Breast epithelium (tissue), 4 donors: Measurements from ENCODE around the gene TNRC18. TPM values are rescaled to one million over a fixed set of nuclear protein-coding genes. Genes with fewer than 3 reads are reported as not detected.
"Not testable (repeated sequence)": the region's sequence is repeated elsewhere in the genome, so short reads cannot be mapped to it uniquely, and the experiment has no call there.

Source experiments
- DNase-seq, 2 donors: peaks; one replicate each; pipeline ENCODE4 v3.0.0-alpha.2; 2019; ENCODE audit warnings: low spot score in 2 of 2
- H3K27ac ChIP-seq, 2 donors: fragments of 200-600 bp; sonication (generic) in 1 of 2; one replicate each; pipeline ENCODE4 v1.5.1; 2016 to 2019; ENCODE audit warnings: mild to moderate bottlenecking in 1 of 2
- H3K27me3 ChIP-seq, 2 donors: fragments of 200-600 bp; sonication (generic) in 1 of 2; one replicate each; pipeline versions ENCODE4 v1.5.1 to v1.6.0; 2017 to 2019; ENCODE audit warnings: control low read depth in 1 of 2, mild to moderate bottlenecking in 1 of 2
- H3K36me3 ChIP-seq: fragments of 200-600 bp; one replicate; pipeline ENCODE4 v1.5.1; 2019
- H3K4me1 ChIP-seq, 2 donors: fragments of 200-600 bp; sonication (generic); one replicate each; pipeline ENCODE4 v1.5.1; 2016 to 2019; ENCODE audit warnings: control low read depth in 1 of 2
- H3K4me3 ChIP-seq, 3 donors: fragments of 200-600 bp; sonication (generic); 1 replicate in 2 of 3; 2 replicates in 1 of 3; pipeline ENCODE4 v1.5.1; 2016 to 2019; ENCODE audit warnings: mild to moderate bottlenecking in 3 of 3, moderate library complexity in 2 of 3
- H3K9me3 ChIP-seq, 2 donors: fragments of 200-600 bp; sonication (generic) in 1 of 2; one replicate each; pipeline ENCODE4 v1.5.1; 2016 to 2019; ENCODE audit warnings: control low read depth in 1 of 2
- POLR2A ChIP-seq: fragments of 450-650 bp; IDR thresholded peaks from one replicate; pipeline ENCODE4 v1.6.1; 2016; ENCODE audit warnings: antibody characterized with exemption, mild to moderate bottlenecking, moderate library complexity
- POLR2AphosphoS5 ChIP-seq, 3 donors: sonication (generic); formaldehyde crosslinking; IDR thresholded peaks; one replicate each; pipeline ENCODE4 v1.6.1; 2017; ENCODE audit warnings: antibody characterized with exemption in 3 of 3
- intact Hi-C: fragments of 100-400 bp; cut with DNase I; formaldehyde crosslinking; loops from one replicate; pipeline ENCODE4 v1.15.1; 2023; ENCODE audit warnings: low total_unique reads
- total RNA-seq, 3 donors: library from RNA; depleted of rRNA; stranded (reverse); fragments of >200 nt; gene quantifications; one replicate each; pipeline ENCODE4 v1.1.0, GENCODE V29; 2016
- TF ChIP-seq, protein P1 (sequence below), 3 donors: fragments of 450-650 bp; IDR thresholded peaks; one replicate each; pipeline ENCODE4 v1.5.1; 2016 to 2017; ENCODE audit warnings: antibody characterized with exemption in 3 of 3, mild to moderate bottlenecking in 3 of 3, moderate library complexity in 3 of 3

TNRC18 gene
- total RNA-seq, 3 donors from 2014 or later = 32.2 to 72.4 (median 36.9) TPM

DNA sequence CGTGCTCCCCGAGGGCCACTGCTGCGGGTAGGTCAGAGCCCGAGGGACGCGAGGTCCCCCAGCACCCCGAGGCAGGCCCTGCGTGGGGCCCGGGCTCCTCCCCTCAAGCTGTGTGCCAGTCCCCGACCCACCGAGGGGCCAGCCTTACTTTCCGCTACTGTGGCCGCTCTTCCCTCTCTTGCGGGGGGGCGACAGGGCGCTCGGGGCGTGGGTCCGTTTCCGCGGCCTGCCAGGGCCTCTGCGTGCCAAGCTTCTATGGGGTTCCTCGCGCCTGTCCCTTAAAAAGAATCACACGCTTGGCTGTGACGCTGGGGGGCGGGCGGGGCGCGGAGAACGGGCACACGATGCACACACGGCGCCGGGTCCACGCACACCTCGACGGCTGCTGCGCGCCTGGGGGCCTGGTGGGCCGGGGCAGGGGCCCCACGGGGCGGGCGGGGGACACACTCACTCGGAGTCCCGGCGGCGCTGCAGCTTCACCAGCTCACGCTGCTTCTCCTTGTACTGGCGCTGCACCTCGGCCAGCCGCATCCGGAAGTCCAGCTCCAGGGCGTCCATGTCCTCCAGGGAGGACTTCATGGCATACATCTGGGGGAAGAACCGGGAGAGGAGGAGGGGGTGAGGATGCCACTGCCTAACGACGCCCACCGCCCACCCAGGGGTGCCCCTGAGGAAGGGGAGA is 62.0 kb downstream of the TNRC18 start:
- Histone ChIP-seq H3K27ac (peak overlapping the region in 1 of 2 donors; percentile 19), H3K36me3 (peaks cover 14% of the 10 kb centered on the region), H3K9me3 (no peaks in the 10 kb centered on the region), H3K27me3 (no peaks in the 10 kb centered on the region), H3K4me1 (peaks cover 0 to 5% of the 10 kb centered on the region in 2 donors), H3K4me3 (no peak overlapping the region)
- TF ChIP-seq, protein P1, sequence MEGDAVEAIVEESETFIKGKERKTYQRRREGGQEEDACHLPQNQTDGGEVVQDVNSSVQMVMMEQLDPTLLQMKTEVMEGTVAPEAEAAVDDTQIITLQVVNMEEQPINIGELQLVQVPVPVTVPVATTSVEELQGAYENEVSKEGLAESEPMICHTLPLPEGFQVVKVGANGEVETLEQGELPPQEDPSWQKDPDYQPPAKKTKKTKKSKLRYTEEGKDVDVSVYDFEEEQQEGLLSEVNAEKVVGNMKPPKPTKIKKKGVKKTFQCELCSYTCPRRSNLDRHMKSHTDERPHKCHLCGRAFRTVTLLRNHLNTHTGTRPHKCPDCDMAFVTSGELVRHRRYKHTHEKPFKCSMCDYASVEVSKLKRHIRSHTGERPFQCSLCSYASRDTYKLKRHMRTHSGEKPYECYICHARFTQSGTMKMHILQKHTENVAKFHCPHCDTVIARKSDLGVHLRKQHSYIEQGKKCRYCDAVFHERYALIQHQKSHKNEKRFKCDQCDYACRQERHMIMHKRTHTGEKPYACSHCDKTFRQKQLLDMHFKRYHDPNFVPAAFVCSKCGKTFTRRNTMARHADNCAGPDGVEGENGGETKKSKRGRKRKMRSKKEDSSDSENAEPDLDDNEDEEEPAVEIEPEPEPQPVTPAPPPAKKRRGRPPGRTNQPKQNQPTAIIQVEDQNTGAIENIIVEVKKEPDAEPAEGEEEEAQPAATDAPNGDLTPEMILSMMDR (IDR thresholded peaks at IDR 0.05) = no peak
- no peak for TF ChIP-seq POLR2AphosphoS5 (IDR thresholded peaks at IDR 0.05)
- TF ChIP-seq POLR2A = no peak
- no peak for DNase-seq
- intact Hi-C loops = no loop called here

DNA sequence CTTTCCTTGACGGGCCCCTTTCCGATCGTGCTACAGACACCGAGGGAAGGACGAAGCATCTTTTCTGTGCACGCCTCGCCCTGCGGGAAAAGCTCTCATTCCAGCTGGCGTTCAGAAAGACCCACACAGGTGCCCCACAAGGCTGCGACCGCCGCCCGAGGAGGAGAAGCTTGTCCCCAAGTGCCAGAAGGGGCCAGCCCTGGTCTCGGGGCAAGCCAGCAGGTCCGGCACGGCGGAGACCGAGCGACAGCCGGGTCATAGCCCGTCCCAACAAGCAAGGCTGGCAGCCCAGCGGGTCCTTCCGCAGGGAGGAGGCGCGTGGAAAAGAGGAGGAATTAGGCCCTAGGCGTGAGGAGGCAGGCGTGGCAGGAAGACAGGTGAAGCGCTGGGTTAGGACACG is 62.7 kb downstream of the TNRC18 start:
- Histone ChIP-seq H3K27me3 (no peaks in the 10 kb centered on the region), H3K27ac (peak overlapping the region in 1 of 2 donors; percentile 19), H3K4me1 (peaks cover 0 to 5% of the 10 kb centered on the region in 2 donors), H3K36me3 (peaks cover 14% of the 10 kb centered on the region), H3K9me3 (no peaks in the 10 kb centered on the region), H3K4me3 (no peak overlapping the region)
- TF ChIP-seq POLR2A (no peak), POLR2AphosphoS5 (IDR thresholded peaks at IDR 0.05) (no peak)
- TF ChIP-seq, protein P1 (IDR thresholded peaks at IDR 0.05) = no peak
- intact Hi-C loops = no loop called here
- no peak for DNase-seq

DNA sequence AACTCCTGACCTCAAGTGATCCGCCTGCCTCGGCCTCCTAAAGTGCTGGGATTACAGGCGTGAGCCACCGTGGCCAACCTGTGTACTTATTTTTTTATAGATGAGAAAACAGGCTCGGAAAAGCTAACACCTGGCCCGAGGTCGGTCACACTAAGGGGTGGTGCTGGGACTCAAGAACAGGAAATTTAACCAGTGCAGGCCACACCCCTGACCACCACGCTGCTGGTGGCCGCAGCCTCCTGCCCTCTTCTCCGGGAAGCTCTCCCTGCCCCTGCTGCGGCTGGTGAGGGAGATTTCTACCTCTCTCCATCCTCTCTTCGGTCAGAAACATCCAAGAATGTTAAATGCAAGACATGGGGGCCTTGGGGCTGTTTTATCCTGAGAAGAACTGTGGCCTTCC is 63.2 kb downstream of the TNRC18 start:
- DNase-seq = no peak
- Histone ChIP-seq H3K4me3 (no peak overlapping the region), H3K9me3 (no peaks in the 10 kb centered on the region), H3K27ac (no peak overlapping the region), H3K27me3 (no peaks in the 10 kb centered on the region), H3K4me1 (peaks cover under 1 to 5% of the 10 kb centered on the region in 2 donors), H3K36me3 (peaks cover 14% of the 10 kb centered on the region)
- no peak for TF ChIP-seq POLR2A
- TF ChIP-seq POLR2AphosphoS5 (IDR thresholded peaks at IDR 0.05) = no peak
- TF ChIP-seq, protein P1 (IDR thresholded peaks at IDR 0.05) = no peak
- intact Hi-C loops = no loop called here

DNA sequence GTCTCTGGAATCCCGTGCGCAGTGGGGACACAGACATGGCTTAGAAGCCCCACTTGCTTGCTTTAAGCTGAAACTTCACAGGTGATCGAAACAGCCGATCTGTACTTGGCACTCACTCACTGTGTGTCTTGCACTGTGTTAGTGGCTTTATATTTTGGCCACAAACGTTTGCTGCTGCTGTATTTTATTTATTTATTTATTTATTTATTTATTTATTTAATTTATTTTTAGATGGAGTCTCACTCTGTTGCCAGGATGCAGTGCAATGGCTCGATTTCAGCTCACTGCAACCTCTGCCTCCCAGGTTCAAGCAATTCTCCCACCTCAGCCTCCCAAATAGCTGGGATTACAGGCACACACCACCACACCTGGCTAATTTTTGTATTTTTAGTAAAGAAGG is 63.6 kb downstream of the TNRC18 start:
- peaks cover 14% of the 10 kb centered on the region for H3K36me3 ChIP-seq
- H3K27me3 ChIP-seq, intact Hi-C loops, H3K9me3 ChIP-seq, H3K27ac ChIP-seq, H3K4me1 ChIP-seq, DNase-seq, H3K4me3 ChIP-seq: not testable (repeated sequence)

DNA sequence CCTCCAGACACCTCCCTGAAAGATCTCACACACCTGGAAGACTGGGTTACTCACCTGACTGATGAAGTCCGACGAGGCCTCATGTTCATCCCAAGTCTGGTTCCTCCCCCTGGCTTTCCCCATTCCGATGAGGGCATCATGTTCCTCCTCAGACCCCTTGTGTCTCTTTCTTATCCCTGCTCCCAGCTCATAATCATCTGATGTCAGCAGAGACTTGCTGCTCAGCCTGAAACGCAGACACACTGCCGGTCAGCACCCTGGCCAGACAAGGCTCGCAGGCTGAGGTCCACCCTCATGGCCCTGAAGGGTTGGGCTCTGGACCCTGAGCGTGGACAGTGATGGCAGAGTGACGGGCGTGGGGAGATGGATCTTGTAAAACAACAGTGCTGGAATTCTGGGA is 64.3 kb downstream of the TNRC18 start:
- Histone ChIP-seq H3K4me3 (no peak overlapping the region), H3K4me1 (peaks cover 7 to 13% of the 10 kb centered on the region in 2 donors), H3K27ac (peak overlapping the region; percentile 40 to 44), H3K9me3 (no peaks in the 10 kb centered on the region), H3K27me3 (no peaks in the 10 kb centered on the region), H3K36me3 (peaks cover 14% of the 10 kb centered on the region)
- no peak for DNase-seq
- intact Hi-C loops = no loop called here
- TF ChIP-seq POLR2A = no peak
- no peak for TF ChIP-seq POLR2AphosphoS5 (IDR thresholded peaks at IDR 0.05)
- TF ChIP-seq, protein P1 (IDR thresholded peaks at IDR 0.05) = no peak
